GM12874 (cell line): ENCODE results near the gene NACA2.

ENCODE experiments used
- CTCF ChIP-seq: IDR thresholded peaks from 2 replicates; pipeline ENCODE4 v1.5.1; 2011; ENCODE audit warnings: low read depth, mild to moderate bottlenecking, control low read depth, low read length, moderate library complexity; ENCODE audit not compliant: insufficient read depth

Gene NACA2

GRCh38 chr17:61591018-61591417, at the start of gene NACA2:
TSS of gene NACA2 (minus strand) at chr17:61591219. CDS start at chr17:61591180, 39 bp downstream.
- no peak for TF ChIP-seq CTCF

- no peak for TF ChIP-seq CTCF
These were observed 48.8 kb upstream of the NACA2 start for GRCh38 chr17:61639818-61640217.

- TF ChIP-seq CTCF = no peak
These were observed 47.1 kb upstream of the NACA2 start for GRCh38 chr17:61638087-61638486.

- TF ChIP-seq CTCF = peak; percentile 58
These were observed 45.0 kb upstream of the NACA2 start for GRCh38 chr17:61635913-61636432.

- TF ChIP-seq CTCF = no peak
These were observed 44.0 kb upstream of the NACA2 start for GRCh38 chr17:61634942-61635538.

- TF ChIP-seq CTCF = no peak
These were observed 43.1 kb upstream of the NACA2 start for GRCh38 chr17:61634011-61634539.

- TF ChIP-seq CTCF = no peak
These were observed 41.8 kb upstream of the NACA2 start for GRCh38 chr17:61632826-61633225.

GRCh38 chr17:61631800-61632199, 40.8 kb upstream of the NACA2 start:
- no peak for TF ChIP-seq CTCF
